ENCODE data around the gene FAM222B. TPM values are rescaled to one million over a fixed set of nuclear protein-coding genes. Genes with fewer than 3 reads are reported as not detected.

The FAM222B gene
- total RNA-seq, 2 experiments from 2014 or later, result 4.0 to 15.2 TPM

DNA sequence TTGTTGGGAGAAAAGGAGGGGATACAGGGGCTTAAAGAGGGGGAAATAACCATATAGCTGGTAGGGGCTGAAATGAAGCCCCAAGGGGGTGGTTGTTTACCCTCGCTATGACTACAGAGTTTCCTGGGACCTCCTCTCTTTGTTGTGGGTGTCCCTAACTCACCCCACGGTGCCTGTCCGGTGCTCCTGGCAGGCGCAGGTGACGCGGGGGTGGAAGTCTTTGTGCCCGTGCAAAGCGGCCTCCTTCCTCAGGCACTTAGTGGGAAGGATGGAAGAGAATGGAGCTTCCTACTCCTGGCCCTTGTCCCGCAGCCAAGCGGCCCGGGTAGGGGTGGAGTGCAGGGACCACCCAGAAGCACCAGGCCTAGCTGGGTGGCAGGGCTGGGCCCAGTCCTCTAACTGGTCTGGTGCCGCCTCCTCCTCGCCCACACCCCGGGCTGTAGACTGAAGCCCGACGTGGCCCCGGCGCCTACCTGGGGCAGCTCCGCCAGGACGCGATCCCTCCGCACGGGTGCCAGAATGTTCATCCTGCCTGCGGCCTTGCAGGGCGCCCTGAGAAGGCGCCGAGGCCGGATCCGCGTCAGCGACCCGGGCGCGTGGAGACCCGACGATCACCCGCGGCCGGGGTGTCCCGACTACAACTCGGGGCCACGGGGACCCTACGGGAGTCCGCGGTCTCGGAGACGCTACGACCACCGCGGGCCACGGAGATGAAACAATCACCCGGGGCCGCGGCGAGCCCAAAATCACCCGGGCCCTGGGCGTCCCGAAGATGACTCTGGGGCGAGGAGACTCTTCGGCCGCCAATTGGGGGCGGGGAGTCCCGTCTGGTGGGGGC, 125.6 kb downstream of the FAM222B start:
- Histone ChIP-seq H3K4me1 (ENCODE audit: insufficient read depth, low read length, poor library complexity, severe bottlenecking) (peaks cover 22% of the 10 kb centered on the region), H3K4me2 (ENCODE audit: low read length) (no peak overlapping the region), H3K79me2 (ENCODE audit: insufficient read depth, low read depth, low read length) (peaks cover 22% of the 10 kb centered on the region), H3K9me3 (ENCODE audit: low read length) (no peaks in the 10 kb centered on the region), H3K9me2 (ENCODE audit: insufficient read depth, low read length) (no peaks in the 10 kb centered on the region), H4K20me1 (ENCODE audit: insufficient read depth, low read length) (peaks cover 5% of the 10 kb centered on the region; the same call in 1 of the 2 replicates), H2AFZ (ENCODE audit: low read length) (no peak overlapping the region), H3K27ac (ENCODE audit: low read depth, low read length, poor library complexity, severe bottlenecking) (no peak overlapping the region), H3K4me3 (ENCODE audit: low read depth, low read length, poor library complexity, severe bottlenecking) (no peak overlapping the region), H3K36me3 (ENCODE audit: insufficient read depth, low read length) (peaks cover 21% of the 10 kb centered on the region)
- BruUV-seq (replicated peaks), result no TSS peak
- POLR2A ChIA-PET, result no interaction called here
- CTCF ChIA-PET (ENCODE audit: unreplicated experiment), result no interaction called here
- DNase-seq (ENCODE audit: low spot score), result no peak
- intact Hi-C loops (cut with micrococcal nuclease; ENCODE audit: unreplicated experiment), result no loop called here
- no peak for TF ChIP-seq CTCF (conservative IDR thresholded peaks at IDR 0.05; ENCODE audit: low read length)

GRCh38 chr17:28715217-28715616, 127.4 kb downstream of the FAM222B start:
- ChIA-PET CTCF (ENCODE audit: unreplicated experiment) (interaction anchor here (0.6 kb wide), 1 partner anchor 54 kb away, joined by 3 read pairs; the partner anchor contains the start of gene SDF2), POLR2A (interaction anchor here (1.0 kb wide), 1 partner anchor 143 kb away, joined by 3 read pairs; no protein-coding TSS in a partner anchor)
- intact Hi-C loops (cut with micrococcal nuclease; ENCODE audit: unreplicated experiment), result no loop called here
- Histone ChIP-seq H2AFZ (ENCODE audit: low read length) (no peak overlapping the region), H3K4me3 (ENCODE audit: low read depth, low read length, poor library complexity, severe bottlenecking) (no peak overlapping the region), H3K27ac (ENCODE audit: low read depth, low read length, poor library complexity, severe bottlenecking) (no peak overlapping the region), H3K9me3 (ENCODE audit: low read length) (no peaks in the 10 kb centered on the region), H3K4me1 (ENCODE audit: insufficient read depth, low read length, poor library complexity, severe bottlenecking) (peaks cover 30% of the 10 kb centered on the region), H4K20me1 (ENCODE audit: insufficient read depth, low read length) (no peaks in the 10 kb centered on the region), H3K9me2 (ENCODE audit: insufficient read depth, low read length) (no peaks in the 10 kb centered on the region), H3K4me2 (ENCODE audit: low read length) (no peak overlapping the region), H3K36me3 (ENCODE audit: insufficient read depth, low read length) (peaks cover 4% of the 10 kb centered on the region), H3K79me2 (ENCODE audit: insufficient read depth, low read depth, low read length) (peaks cover 4% of the 10 kb centered on the region)
- no TSS peak for BruUV-seq (replicated peaks)
- TF ChIP-seq EZH2phosphoT487 (IDR thresholded peaks at IDR 0.05; ENCODE audit: borderline replicate concordance, low read depth, low read length), result no peak
- no peak for TF ChIP-seq CTCF (conservative IDR thresholded peaks at IDR 0.05; ENCODE audit: low read length)
- no peak for DNase-seq (ENCODE audit: low spot score)

DNA sequence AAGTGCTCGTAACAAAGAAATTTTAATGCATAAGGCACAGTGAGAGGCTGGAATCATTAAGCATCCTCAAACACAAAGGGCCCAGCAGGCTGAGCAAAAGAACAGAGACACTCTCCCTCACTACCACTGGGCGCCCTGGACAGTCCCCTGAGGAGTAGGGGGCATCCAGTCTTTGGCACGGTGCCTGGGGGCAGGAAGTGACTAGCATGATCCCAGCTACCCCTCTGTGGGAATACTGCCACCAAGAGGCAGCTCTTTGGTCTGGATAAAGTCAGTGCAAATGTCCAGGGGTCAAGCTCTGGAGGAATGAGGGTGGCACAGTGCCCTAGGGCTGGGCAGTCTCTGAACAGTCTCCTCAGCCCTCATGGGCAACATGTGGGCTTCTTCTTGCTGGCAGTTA, 128.3 kb downstream of the FAM222B start:
- Histone ChIP-seq H4K20me1 (ENCODE audit: insufficient read depth, low read length) (no peaks in the 10 kb centered on the region), H2AFZ (ENCODE audit: low read length) (no peak overlapping the region), H3K4me1 (ENCODE audit: insufficient read depth, low read length, poor library complexity, severe bottlenecking) (peaks cover 38% of the 10 kb centered on the region), H3K9me3 (ENCODE audit: low read length) (no peaks in the 10 kb centered on the region), H3K79me2 (ENCODE audit: insufficient read depth, low read depth, low read length) (no peaks in the 10 kb centered on the region), H3K4me2 (ENCODE audit: low read length) (no peak overlapping the region), H3K4me3 (ENCODE audit: low read depth, low read length, poor library complexity, severe bottlenecking) (no peak overlapping the region), H3K27ac (ENCODE audit: low read depth, low read length, poor library complexity, severe bottlenecking) (no peak overlapping the region), H3K9me2 (ENCODE audit: insufficient read depth, low read length) (no peaks in the 10 kb centered on the region), H3K36me3 (ENCODE audit: insufficient read depth, low read length) (no peaks in the 10 kb centered on the region)
- no peak for DNase-seq (ENCODE audit: low spot score)
- BruUV-seq (replicated peaks), result no TSS peak
- ChIA-PET POLR2A (interaction anchor here (0.6 kb wide), 1 partner anchor 47 kb away, joined by 3 read pairs; no protein-coding TSS in a partner anchor), CTCF (ENCODE audit: unreplicated experiment) (no interaction called here)
- intact Hi-C loops (cut with micrococcal nuclease; ENCODE audit: unreplicated experiment), result no loop called here
- no peak; the same call in 1 of the 2 replicates for TF ChIP-seq CTCF (conservative IDR thresholded peaks at IDR 0.05; ENCODE audit: low read length)
- TF ChIP-seq EZH2phosphoT487 (IDR thresholded peaks at IDR 0.05; ENCODE audit: borderline replicate concordance, low read depth, low read length), result no peak
